ENCODE results near the gene GPER1. TPM values are rescaled to one million over a fixed set of nuclear protein-coding genes. Genes with fewer than 3 reads are reported as not detected.

GPER1 gene
- total and polyA plus RNA-seq, 4 donors: 2.9 to 23.1 (median 7.4) TPM

- TF ChIP-seq, protein P1, sequence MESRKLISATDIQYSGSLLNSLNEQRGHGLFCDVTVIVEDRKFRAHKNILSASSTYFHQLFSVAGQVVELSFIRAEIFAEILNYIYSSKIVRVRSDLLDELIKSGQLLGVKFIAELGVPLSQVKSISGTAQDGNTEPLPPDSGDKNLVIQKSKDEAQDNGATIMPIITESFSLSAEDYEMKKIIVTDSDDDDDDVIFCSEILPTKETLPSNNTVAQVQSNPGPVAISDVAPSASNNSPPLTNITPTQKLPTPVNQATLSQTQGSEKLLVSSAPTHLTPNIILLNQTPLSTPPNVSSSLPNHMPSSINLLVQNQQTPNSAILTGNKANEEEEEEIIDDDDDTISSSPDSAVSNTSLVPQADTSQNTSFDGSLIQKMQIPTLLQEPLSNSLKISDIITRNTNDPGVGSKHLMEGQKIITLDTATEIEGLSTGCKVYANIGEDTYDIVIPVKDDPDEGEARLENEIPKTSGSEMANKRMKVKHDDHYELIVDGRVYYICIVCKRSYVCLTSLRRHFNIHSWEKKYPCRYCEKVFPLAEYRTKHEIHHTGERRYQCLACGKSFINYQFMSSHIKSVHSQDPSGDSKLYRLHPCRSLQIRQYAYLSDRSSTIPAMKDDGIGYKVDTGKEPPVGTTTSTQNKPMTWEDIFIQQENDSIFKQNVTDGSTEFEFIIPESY (IDR thresholded peaks at IDR 0.05): no peak
- TF ChIP-seq MAX (IDR thresholded peaks at IDR 0.05): peak; percentile 40
Measured at GRCh38 chr7:1096156-1097119, 8.5 kb downstream of the GPER1 start (continued).

- DNase-seq (ENCODE audit: low spot score): no peak
- Histone ChIP-seq H3K4me3 (ENCODE audit: low read depth in 1 of 3, low read length in 3 of 3) (no peak overlapping the region), H3K4me1 (ENCODE audit: control insufficient read depth in 4 of 4, insufficient read depth in 4 of 4, low read length in 3 of 4) (peaks cover 12 to 61% (median 39%) of the 10 kb centered on the region in 4 donors), H3K27me3 (ENCODE audit: control insufficient read depth in 4 of 4, insufficient read depth in 4 of 4, low read length in 3 of 4) (no peaks in the 10 kb centered on the region), H3K9ac (ENCODE audit: low read depth in 1 of 2, low read length in 2 of 2) (no peak overlapping the region), H3K27ac (ENCODE audit: low read depth in 1 of 2, low read length in 2 of 2) (no peak overlapping the region), H3K36me3 (ENCODE audit: control insufficient read depth in 4 of 4, insufficient read depth in 3 of 4, low read depth in 1 of 4, low read length in 3 of 4) (no peaks in the 10 kb centered on the region), H3K9me3 (ENCODE audit: control insufficient read depth in 4 of 4, low read length in 3 of 4) (no peaks in the 10 kb centered on the region)
- WGBS: 92% methylated on average over 13 of the region's 13 CpGs
- TF ChIP-seq TAF1 (conservative IDR thresholded peaks at IDR 0.05) (no peak), GABPA (IDR thresholded peaks at IDR 0.05 in 1 of 2, conservative IDR thresholded peaks at IDR 0.05 in 1 of 2) (no peak), SP1 (IDR thresholded peaks at IDR 0.05) (no peak), YY1 (IDR thresholded peaks at IDR 0.05) (no peak), RAD21 (IDR thresholded peaks at IDR 0.05) (no peak), REST (IDR thresholded peaks at IDR 0.05) (no peak), ATF3 (IDR thresholded peaks at IDR 0.05) (no peak), EGR1 (IDR thresholded peaks at IDR 0.05; ENCODE audit: low read depth in 2 of 2) (no peak), JUND (IDR thresholded peaks at IDR 0.05) (no peak)
Measured at GRCh38 chr7:1097120-1097504, 9.2 kb downstream of the GPER1 start.
